NCI-H2029 (cell line): ENCODE results near the gene SCGB1C2.

Source experiments
- DNase-seq: peaks from one replicate; lab custom pipeline; 2025; lab: John Stamatoyannopoulos, UW

Gene SCGB1C2

DNA sequence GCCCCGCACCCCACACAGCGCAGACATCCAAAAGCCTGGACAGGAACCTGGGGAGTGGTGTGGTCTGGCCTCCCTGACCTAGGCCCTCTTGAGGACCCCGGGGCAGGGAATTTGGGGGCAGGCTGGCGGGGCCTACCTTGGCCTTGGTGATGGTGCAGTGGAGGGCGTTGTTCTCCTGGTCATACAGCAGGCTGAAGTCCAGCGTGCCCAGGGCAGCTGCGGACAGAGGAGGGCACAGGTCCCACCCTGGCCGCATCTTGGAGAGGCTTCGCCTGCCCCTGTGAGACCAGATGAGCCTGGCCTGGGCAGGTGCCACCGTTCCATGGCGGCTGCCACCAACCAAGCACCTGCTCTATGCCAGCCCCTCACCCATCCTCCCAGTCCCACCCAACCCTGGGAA lies 35.0 kb downstream of the SCGB1C2 start:
- DNase-seq = no peak

DNA sequence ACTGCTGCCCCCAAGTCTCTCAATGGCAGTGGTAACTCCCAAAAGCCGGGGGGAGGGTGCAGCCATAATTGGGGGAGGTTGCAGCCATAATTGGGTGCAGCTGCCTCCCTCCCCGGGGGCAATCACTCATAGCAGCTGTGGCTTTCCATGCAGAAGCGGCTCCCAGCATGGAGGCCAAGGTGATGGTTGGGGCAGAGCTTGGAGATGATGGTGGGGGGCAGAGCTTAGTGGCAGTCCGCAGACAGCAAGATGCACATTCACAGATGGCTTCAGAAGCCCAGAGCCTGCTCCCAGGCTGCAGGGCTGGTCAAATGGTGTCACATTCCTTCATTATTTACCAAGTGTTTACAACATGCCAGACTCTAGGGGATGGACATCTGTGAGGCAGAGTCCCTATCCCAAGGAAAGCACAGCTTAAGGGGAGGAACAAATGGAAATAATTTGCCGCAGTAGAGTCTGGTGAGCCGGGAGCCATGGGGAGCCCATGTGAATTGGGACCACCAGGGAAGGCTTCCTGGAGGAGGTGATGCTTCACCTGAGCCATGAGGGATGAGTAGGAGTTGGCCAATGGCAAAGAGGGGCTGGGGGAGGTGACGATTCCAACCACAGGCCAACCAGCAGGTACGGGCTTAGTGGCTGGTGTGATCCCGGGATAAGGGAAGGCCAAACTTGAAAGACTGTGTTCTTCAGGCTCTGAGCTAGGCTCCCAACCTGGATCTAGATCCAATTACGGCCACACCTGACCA lies 36.0 kb downstream of the SCGB1C2 start:
- DNase-seq = no peak

DNA sequence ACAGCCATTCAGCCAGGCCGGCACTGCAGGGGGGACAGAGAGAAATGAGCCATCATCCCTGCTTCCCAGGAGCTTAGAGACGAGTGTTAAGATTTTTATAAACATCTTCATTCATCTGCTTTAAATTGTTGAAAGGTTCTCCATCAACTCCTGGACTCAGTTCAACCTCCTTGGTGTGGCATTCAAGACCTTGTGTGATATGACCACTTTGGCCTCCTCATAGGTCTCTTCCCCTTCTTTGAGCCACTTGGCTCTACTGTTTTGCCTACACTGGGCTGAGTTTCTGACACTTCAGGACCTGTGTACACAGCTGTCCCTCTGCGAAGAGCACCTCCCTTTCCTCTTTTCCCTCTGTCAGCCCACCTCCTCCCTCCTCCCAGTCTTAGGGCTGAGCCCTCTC lies 39.8 kb downstream of the SCGB1C2 start:
- no peak for DNase-seq

DNA sequence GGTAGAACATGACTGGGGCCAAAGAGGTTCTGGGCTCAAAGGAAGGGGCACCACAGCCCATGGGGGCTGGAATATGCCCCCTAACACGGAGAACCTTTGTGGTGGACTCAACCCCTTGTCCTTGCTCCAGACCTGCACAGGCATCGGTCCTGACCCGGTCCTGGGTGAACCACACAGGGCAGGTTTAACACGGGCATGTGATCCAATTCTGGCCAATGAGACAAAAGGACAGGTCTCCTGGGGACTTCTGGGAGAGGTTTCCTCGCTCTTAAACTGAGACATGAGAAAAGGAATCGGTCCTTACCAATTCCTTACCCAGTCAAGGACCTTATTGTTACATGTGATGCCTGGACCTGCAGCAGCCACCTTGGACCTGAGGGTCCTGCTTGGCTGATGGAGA lies 40.4 kb downstream of the SCGB1C2 start:
- no peak for DNase-seq

DNA sequence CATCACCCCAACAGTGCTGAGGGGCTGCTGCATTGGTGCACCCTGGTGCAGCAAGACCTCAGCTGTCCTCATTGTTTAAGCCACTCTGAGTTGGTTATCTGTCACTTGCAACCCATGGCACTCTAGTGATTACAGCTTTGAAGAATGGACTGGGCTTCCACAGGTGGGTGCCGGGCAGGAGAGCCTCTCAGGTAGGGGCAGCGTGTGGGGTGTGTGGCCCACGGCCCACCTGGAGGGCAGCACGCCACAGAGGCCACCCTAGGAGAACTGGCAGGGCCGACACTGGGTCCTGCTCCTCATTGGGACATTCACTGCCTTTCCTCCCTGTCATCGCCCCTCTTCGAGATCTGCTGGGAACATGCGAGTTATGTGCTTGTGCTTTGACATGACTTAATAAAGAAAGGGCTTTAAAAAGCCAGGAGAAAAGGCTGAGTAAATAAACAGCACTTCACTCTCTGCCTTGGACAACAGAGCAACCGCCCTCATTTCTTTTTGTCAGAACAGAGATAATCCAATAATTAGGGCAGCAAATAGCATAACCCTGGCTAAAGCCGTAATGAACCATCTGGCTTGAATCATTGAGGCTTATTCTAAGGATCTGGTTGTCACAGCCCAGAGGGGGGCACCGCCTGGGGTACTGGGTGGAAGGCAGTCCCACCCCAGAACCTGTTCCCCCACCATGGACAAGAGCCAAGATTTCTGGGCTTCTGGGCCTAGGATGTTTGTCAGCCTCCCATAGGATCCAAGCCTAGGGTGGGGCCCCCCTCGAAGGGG lies 41.1 kb downstream of the SCGB1C2 start:
- DNase-seq = no peak

DNA sequence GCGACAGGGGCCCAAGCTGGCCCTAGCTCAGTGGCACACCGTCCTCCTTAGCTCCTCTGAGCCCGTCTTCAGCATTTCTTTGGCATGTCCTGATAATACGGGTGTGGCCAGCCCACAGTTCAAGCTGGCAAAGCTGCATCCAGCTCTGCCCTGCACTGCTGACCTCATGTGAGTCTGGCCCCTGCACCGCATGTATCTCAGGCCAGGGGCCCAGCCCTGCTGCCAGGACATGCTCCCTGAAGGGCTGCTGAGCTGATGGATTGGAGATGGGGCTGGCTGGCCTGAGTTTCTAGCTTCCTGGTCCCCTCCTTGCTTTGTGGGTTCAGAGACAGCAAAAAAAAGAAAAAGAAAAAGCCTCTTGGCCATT lies 41.7 kb downstream of the SCGB1C2 start:
- DNase-seq = no peak

DNA sequence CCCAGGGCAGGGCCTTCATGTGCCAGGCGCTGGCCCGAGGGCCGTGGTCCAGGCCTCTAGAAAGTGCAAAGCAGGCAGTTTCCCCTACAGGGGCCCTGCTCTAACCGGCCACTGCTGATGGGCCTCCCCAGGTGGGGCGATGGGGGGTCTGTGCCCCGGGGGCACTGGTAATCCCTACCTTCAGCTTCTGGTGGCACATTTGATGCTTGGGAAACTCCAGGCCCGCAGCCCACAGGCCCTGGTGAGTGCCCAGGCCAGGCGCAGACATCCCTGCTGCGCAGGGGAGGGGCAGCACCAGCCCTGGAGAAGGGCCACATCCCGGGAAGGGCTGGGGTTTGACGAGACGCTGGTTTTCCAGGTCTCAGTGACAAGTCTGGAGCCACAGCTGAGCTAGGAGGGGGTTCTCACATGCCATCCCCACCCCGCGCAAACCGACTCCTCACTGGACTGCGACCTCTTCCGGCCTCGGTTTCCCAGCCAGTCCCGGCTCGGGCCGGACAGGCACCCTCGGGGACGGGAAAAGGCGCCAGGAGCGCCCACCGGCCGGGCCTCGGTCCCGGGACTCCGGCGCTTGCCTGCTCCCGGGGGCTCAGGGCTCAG lies 42.5 kb downstream of the SCGB1C2 start:
- DNase-seq = no peak

DNA sequence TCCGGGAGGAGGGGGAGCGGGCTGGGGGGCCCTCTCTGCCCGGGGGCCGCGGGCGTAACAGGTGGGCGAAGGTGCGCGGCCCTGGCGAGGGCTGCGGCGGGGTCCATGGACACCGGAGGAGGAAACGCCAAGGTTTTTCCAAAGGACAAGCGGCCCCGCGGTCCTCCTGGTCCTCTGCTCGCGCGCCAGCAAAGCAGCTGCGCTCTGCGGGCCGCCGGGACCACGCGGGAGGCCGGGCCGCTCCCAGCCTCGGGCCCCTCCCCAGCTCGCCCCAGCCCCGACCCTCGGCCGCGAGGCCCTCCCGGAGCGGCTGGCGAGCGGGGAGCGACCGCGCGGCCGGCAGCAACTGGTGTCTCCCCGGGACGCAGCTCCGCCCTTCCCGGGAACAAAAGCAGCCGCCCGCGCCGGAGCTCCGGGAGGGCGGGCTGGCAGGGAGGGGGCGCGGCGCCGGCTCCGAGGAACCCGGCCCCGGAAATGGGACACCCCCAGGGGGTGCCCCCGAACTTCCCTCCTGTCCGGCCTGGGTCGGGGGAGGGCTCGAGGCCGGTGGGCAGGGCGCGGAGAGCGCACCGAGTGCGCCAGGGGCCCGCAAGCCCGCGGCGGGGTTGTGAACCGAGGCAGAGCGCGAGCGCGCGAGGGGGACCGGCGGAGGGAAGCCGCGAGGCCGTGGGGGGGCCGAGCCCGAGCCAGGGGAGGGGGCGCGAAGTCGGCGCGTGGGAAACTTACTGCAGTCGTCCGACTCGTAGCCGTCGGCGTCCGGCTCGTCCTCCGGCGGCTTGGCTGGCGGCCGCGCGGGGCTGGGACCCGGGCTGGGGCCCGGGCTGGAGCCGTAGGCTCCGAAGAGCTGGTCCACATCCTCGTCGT lies 43.2 kb downstream of the SCGB1C2 start:
- DNase-seq = no peak

DNA sequence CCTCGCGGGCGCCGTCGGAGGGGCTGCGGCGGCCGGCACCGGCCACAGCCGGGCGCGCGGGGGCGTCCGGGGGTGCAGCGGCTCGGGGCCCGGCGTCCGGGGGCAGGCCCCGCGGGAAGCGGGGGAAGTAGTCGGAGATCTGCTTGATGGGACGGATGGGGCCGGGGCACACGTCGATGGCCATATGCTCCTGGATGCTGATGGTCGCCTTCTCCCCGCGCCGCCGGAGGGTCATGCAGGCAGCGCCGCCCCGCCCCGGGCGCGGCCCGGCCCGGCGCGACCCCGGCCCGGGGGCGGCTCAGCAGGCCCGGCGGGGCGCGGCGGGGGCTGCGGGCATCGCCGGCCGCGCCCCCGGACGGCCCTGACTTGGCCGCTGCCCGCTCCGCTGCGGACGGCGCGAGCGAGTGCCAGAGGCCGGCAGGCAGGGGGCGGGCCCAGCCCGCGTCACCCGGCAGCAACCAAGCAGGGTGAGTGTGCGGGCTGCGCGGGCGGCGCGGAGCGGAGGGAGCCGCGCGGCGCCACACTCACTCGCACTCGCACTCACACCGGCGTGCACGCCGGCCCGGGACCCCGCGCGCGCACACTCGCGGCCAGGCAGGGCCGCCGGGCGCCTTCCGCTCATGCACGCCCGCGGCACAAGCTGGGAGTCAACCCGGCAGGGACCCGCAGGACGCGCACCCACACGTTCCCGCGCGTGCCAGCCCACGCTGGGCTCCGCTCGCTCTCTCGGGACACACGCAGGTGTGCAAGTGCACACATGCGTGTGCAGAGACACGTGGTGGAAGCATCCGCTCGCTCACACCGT lies 44.1 kb downstream of the SCGB1C2 start, which contains the start of gene DOC2B:
TSS of gene DOC2B (minus strand) at position 406 of the 805 bp plus-strand sequence. CDS start at position 235, 171 bp downstream.
- no peak for DNase-seq

DNA sequence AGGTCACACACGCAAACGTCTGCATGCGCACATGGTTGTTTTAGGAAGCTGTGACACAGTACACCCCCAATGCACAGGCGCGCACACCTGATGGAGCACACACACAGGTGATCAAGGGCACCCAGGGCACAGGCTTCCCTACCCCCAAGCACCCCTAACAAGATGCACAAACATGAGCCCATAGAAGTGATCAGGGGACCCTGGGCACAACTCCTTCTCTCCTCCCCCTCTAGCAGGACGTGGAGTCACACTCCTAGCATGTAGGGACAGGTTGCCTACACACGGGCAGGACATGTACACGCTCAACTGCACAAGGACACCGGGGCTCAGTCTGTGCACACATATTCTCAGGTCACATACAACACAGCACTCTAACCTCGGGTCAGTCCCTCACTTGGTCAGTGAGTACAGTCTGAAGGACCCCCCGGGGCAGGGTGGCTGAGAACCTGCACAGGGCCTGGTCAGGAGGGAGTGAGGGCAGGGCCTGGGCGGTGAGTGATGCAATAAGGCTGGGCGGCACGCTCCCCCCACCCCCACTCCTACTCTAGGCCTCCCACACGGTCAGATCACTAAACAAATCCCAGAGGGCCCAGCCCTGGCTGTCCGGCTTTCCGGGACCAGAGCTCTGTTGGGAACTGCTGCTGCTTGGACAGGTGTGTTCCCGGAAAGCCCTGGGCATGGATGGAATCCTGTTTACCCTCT lies 44.8 kb downstream of the SCGB1C2 start:
- no peak for DNase-seq

DNA sequence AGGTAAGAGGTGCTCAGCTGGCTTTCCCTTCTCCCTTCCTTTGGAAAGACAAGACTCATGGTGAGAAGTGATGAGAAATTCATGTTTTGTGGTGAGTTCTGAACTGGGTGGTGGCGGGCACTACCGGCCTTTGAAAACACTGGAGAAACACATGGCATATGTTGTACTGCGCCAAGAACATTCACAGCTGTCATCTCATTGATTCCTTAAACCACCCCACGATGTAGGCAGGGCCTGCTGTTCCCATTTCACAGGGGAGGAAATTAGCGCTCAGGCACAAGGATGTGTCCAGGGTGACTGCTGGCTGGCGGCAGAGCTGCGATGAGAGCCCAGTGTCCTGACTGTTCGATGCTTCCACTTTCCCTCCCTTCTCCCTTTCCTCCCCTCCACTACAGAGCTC lies 45.7 kb downstream of the SCGB1C2 start:
- no peak for DNase-seq

DNA sequence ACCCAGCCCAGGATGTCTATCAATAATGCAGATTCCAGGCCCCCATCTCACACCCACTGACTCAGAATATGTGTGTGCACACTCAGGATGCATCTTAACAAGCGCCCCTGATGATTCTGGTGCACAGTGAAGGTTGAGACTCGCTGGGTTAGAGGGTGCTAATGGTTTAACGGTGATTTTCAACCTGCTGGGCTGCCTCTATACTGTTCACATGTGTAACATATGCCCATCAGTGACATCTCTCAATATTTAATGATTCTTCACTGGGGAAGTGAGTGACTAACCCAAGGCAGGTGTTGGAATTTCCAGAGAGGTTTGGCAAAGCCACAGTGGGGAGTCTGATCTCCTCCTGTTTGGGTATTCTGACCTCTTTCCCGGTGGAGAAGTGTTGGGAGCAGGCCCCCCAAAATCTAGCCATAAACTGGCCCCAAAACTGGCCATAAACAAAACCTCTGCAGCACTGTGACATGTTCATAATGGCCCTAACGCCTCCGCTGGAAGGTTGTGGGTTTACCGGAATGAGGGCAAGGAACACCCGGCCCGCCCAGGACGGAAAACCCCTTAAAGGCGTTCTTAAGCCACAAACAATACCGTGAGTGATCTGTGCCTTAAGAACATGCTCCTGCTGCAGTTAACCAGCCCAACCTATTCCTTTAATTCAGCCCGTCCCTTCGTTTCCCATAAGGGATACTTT lies 48.2 kb downstream of the SCGB1C2 start:
- DNase-seq = no peak

DNA sequence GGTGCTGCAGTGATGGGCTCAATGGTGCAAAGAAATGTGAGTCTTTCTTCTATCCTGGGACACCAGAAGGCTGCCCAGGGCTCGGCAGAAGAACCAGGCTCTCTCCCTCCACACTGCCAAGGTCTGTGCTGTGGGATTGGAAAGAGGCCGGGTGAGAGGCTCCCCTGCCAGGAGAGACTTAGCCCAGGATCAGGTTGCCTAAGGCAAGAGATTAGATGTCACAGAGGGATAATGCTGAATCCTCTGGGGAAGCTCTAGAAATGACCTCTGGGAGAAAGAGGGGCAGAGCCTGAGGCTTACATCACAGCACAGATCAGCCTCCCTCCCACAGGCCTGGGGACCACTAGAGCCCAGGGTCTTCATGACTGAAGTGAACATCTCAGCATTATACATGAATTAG lies 49.8 kb downstream of the SCGB1C2 start:
- no peak for DNase-seq
